H9 (cell line): ENCODE measurements around the gene SHISA4. TPM values are rescaled to one million over a fixed set of nuclear protein-coding genes. Genes with fewer than 3 reads are reported as not detected.
A peak's percentile ranks its signal among the peaks of the same experiment; 100 is the strongest.
"Not testable (repeated sequence)": the region's sequence is repeated elsewhere in the genome, so short reads cannot be mapped to it uniquely, and the experiment has no call there.

ENCODE experiments used
- DNase-seq: peaks from one replicate; pipeline ENCODE4 v3.0.0-alpha.2; 2017
- H2AFZ ChIP-seq: one replicate; pipeline ENCODE4 v1.6.1; 2013; ENCODE audit warnings: mild to moderate bottlenecking, low read length, control low read depth, moderate library complexity
- H2AK5ac ChIP-seq: 2 replicates; pipeline ENCODE4 v1.6.1; 2013; ENCODE audit warnings: low read length, control low read depth, mixed read lengths; ENCODE audit not compliant: insufficient read length
- H2BK120ac ChIP-seq: one replicate; pipeline ENCODE4 v1.6.1; 2013; ENCODE audit warnings: low read depth, mild to moderate bottlenecking, low read length, control low read depth, inconsistent platforms; ENCODE audit not compliant: poor library complexity, severe bottlenecking
- H2BK12ac ChIP-seq: 2 replicates; pipeline ENCODE4 v1.6.1; 2013; ENCODE audit warnings: low read length, control low read depth, mixed read lengths, low read depth; ENCODE audit not compliant: insufficient read length
- H2BK15ac ChIP-seq: 2 replicates; pipeline ENCODE4 v1.6.1; 2013; ENCODE audit warnings: low read depth, low read length, control low read depth
- H2BK20ac ChIP-seq: one replicate; pipeline ENCODE4 v1.6.1; 2013; ENCODE audit warnings: low read depth, mild to moderate bottlenecking, low read length, control low read depth, inconsistent platforms; ENCODE audit not compliant: poor library complexity, severe bottlenecking
- H2BK5ac ChIP-seq: 2 replicates; pipeline ENCODE4 v1.6.1; 2013; ENCODE audit warnings: low read length, control low read depth, mixed read lengths; ENCODE audit not compliant: insufficient read length
- H3K14ac ChIP-seq: 2 replicates; pipeline ENCODE4 v1.6.1; 2013; ENCODE audit warnings: low read length, control low read depth; ENCODE audit not compliant: insufficient read depth
- H3K18ac ChIP-seq: 2 replicates; pipeline ENCODE4 v1.6.1; 2013; ENCODE audit warnings: low read depth, mild to moderate bottlenecking, mixed read lengths, low read length, control low read depth; ENCODE audit not compliant: insufficient read length
- H3K23ac ChIP-seq: 2 replicates; pipeline ENCODE4 v1.6.1; 2013; ENCODE audit warnings: low read length, control low read depth, mixed read lengths, low read depth; ENCODE audit not compliant: insufficient read length
- H3K23me2 ChIP-seq: 2 replicates; pipeline ENCODE4 v1.6.1; 2013; ENCODE audit warnings: low read depth, mild to moderate bottlenecking, mixed read lengths, low read length, control low read depth; ENCODE audit not compliant: insufficient read length, poor library complexity, severe bottlenecking
- H3K27ac ChIP-seq: 2 replicates; pipeline ENCODE4 v1.5.1; 2013; ENCODE audit warnings: low read length, control low read depth, mixed read lengths, low read depth; ENCODE audit not compliant: insufficient read length
- H3K27me3 ChIP-seq: 2 replicates; pipeline ENCODE4 v1.6.1; 2013; ENCODE audit warnings: low read length, control low read depth, inconsistent platforms; ENCODE audit not compliant: insufficient read depth
- H3K4ac ChIP-seq: 2 replicates; pipeline ENCODE4 v1.6.1; 2013; ENCODE audit warnings: low read depth, mild to moderate bottlenecking, control low read depth, inconsistent platforms, low read length, moderate library complexity
- H3K4me1 ChIP-seq: 2 replicates; pipeline ENCODE4 v1.6.1; 2013; ENCODE audit warnings: low read length, control low read depth, inconsistent platforms; ENCODE audit not compliant: insufficient read depth
- H3K4me2 ChIP-seq: 2 replicates; pipeline ENCODE4 v1.6.1; 2013; ENCODE audit warnings: low read length, control low read depth, mixed read lengths; ENCODE audit not compliant: insufficient read length, insufficient read depth
- H3K56ac ChIP-seq: 2 replicates; pipeline ENCODE4 v1.6.1; 2013; ENCODE audit warnings: low read depth, mild to moderate bottlenecking, mixed read lengths, low read length, control low read depth; ENCODE audit not compliant: insufficient read length
- H3K79me1 ChIP-seq: 2 replicates; pipeline ENCODE4 v1.6.1; 2013; ENCODE audit warnings: low read depth, mild to moderate bottlenecking, moderate library complexity, low read length, control low read depth, inconsistent platforms; ENCODE audit not compliant: insufficient read depth, poor library complexity, severe bottlenecking
- H3K79me2 ChIP-seq: 2 replicates; pipeline ENCODE4 v1.6.1; 2013; ENCODE audit warnings: low read length, control low read depth, inconsistent platforms; ENCODE audit not compliant: insufficient read depth
- H3K9ac ChIP-seq: 2 replicates; pipeline ENCODE4 v1.6.1; 2013; ENCODE audit warnings: low read length, control low read depth, mixed read lengths; ENCODE audit not compliant: insufficient read length; ENCODE audit errors: extremely low read depth
- H3K9me3 ChIP-seq: one replicate; pipeline ENCODE4 v1.6.1; 2013; ENCODE audit warnings: low read depth, low read length, inconsistent platforms; ENCODE audit not compliant: control insufficient read depth
- H3T11ph ChIP-seq: one replicate; pipeline ENCODE4 v1.6.1; 2013; ENCODE audit warnings: mild to moderate bottlenecking, low read length, control low read depth, inconsistent platforms
- H4K20me1 ChIP-seq: one replicate; pipeline ENCODE4 v1.6.1; 2013; ENCODE audit not compliant: control insufficient read depth, insufficient read length, insufficient read depth
- H4K5ac ChIP-seq: 2 replicates; pipeline ENCODE4 v1.6.1; 2013; ENCODE audit warnings: low read depth, mild to moderate bottlenecking, mixed read lengths, low read length, control low read depth; ENCODE audit not compliant: insufficient read length
- H4K8ac ChIP-seq: replicated peaks from 2 replicates; pipeline ENCODE4 v1.6.1; 2013; ENCODE audit warnings: low read length, control low read depth, mixed read lengths, low read depth; ENCODE audit not compliant: insufficient read length
- H4K91ac ChIP-seq: 2 replicates; pipeline ENCODE4 v1.6.1; 2013; ENCODE audit warnings: low read depth, mild to moderate bottlenecking, moderate library complexity, mixed read lengths, low read length, control low read depth; ENCODE audit not compliant: insufficient read length
- H3K27ac Mint-ChIP-seq, 3 experiments: 2 replicates in 2 of 3; 3 replicates in 1 of 3; pipeline ENCODE4 v1.8.0; 2020 to 2021; ENCODE audit warnings: mixed read lengths in 3 of 3, mild to moderate bottlenecking in 1 of 3, moderate library complexity in 1 of 3
- H3K27me3 Mint-ChIP-seq: 2 replicates; pipeline ENCODE4 v1.8.0; 2021; ENCODE audit warnings: low read depth, mild to moderate bottlenecking, moderate library complexity, mixed read lengths
- H3K36me3 Mint-ChIP-seq, 3 experiments: 2 replicates in 2 of 3; 3 replicates in 1 of 3; pipeline ENCODE4 v1.8.0; 2020 to 2021; ENCODE audit warnings: low read depth in 3 of 3, mixed read lengths in 3 of 3; ENCODE audit not compliant: insufficient read depth in 1 of 3
- H3K4me1 Mint-ChIP-seq, 2 experiments: 2 replicates each; pipeline ENCODE4 v1.8.0; 2020; ENCODE audit warnings: mixed read lengths in 2 of 2
- H3K4me3 Mint-ChIP-seq, 2 experiments: 2 replicates in 1 of 2; 3 replicates in 1 of 2; pipeline ENCODE4 v1.8.0; 2020 to 2021; ENCODE audit warnings: mild to moderate bottlenecking in 2 of 2, mixed read lengths in 2 of 2, moderate library complexity in 1 of 2
- H3K9me3 Mint-ChIP-seq, 2 experiments: 2 replicates in 1 of 2; 3 replicates in 1 of 2; pipeline ENCODE4 v1.8.0; 2020; ENCODE audit warnings: mild to moderate bottlenecking in 2 of 2, mixed read lengths in 2 of 2, moderate library complexity in 1 of 2
- CTCF ChIP-seq: fragments of 200-600 bp; sonication (generic); conservative IDR thresholded peaks from 3 replicates; pipeline ENCODE4 v1.8.0; 2021; ENCODE audit warnings: antibody characterized with exemption, mild to moderate bottlenecking
- WGBS: extraction: QIAGEN DNeasy Blood & Tissue Kit; methylation state at CpG from one replicate; pipeline ENCODE4 v1.1.7; 2013; ENCODE audit warnings: missing lambda C conversion rate, low lambda C conversion rate, mixed read lengths; ENCODE audit not compliant: insufficient read length; ENCODE audit errors: extremely low coverage; 5-methylcytosine and 5-hydroxymethylcytosine counted together
- total RNA-seq: library from RNA; stranded (reverse); gene quantifications from 2 replicates; pipeline ENCODE4 v1.2.1, GENCODE V29; 2021

Gene SHISA4
- total RNA-seq, 1 experiment from 2014 or later, result 6.3 TPM

GRCh38 chr1:201940316-201940715 lies 51.6 kb downstream of the SHISA4 start:
- not testable (repeated sequence) for H3K18ac ChIP-seq, H3K23ac ChIP-seq
- H3K4me1 Mint-ChIP-seq, result peaks cover 12 to 31% of the 10 kb centered on the region in 2 experiments

More at GRCh38 chr1:201940316-201940715, 51.6 kb downstream of the SHISA4 start:
- no CpG with 5 or more reads among the region's 10 CpGs for WGBS
- not testable (repeated sequence) for H2BK12ac ChIP-seq, H3K27ac ChIP-seq, H3K4ac ChIP-seq, H3K9me3 ChIP-seq, H3K4me3 Mint-ChIP-seq, H3K27me3 Mint-ChIP-seq, H2BK15ac ChIP-seq, H3K79me1 ChIP-seq, H3K9ac ChIP-seq, H2AK5ac ChIP-seq, H3K9me3 Mint-ChIP-seq, H3K56ac ChIP-seq, H3K79me2 ChIP-seq, H3K4me2 ChIP-seq, H2AFZ ChIP-seq, H2BK5ac ChIP-seq, H3K27me3 ChIP-seq, H4K8ac ChIP-seq, H3K36me3 Mint-ChIP-seq, H4K91ac ChIP-seq, H2BK120ac ChIP-seq, H3K4me1 ChIP-seq, H2BK20ac ChIP-seq, H3K23me2 ChIP-seq, H4K5ac ChIP-seq, H3T11ph ChIP-seq, H3K27ac Mint-ChIP-seq, H4K20me1 ChIP-seq, H3K14ac ChIP-seq
- TF ChIP-seq CTCF, result 0 out of 3 replicates have a peak, but pooled peaks have one; percentile 21
- peak; percentile 53 for DNase-seq
